HL-60 (cell line): ENCODE data around the gene JARID2.

Experiments
- GABPA ChIP-seq: IDR thresholded peaks from 2 replicates; pipeline ENCODE4 v1.6.1; 2012; ENCODE audit warnings: low read depth
- POLR2AphosphoS5 ChIP-seq: IDR thresholded peaks from 2 replicates; pipeline ENCODE4 v1.6.1; 2012; ENCODE audit warnings: low read depth
- SPI1 ChIP-seq: IDR thresholded peaks from 2 replicates; pipeline ENCODE4 v1.6.1; 2012; ENCODE audit warnings: low read depth, mild to moderate bottlenecking, borderline replicate concordance
- TF ChIP-seq, protein P1 (sequence below): IDR thresholded peaks from one replicate; pipeline ENCODE4 v1.5.1; 2011; ENCODE audit warnings: low read length, control low read depth, inconsistent platforms; ENCODE audit not compliant: insufficient read depth
- TF ChIP-seq, protein P2 (sequence below): IDR thresholded peaks from 2 replicates; pipeline ENCODE4 v1.6.1; 2012; ENCODE audit warnings: low read depth; ENCODE audit not compliant: insufficient replicate concordance

DNA sequence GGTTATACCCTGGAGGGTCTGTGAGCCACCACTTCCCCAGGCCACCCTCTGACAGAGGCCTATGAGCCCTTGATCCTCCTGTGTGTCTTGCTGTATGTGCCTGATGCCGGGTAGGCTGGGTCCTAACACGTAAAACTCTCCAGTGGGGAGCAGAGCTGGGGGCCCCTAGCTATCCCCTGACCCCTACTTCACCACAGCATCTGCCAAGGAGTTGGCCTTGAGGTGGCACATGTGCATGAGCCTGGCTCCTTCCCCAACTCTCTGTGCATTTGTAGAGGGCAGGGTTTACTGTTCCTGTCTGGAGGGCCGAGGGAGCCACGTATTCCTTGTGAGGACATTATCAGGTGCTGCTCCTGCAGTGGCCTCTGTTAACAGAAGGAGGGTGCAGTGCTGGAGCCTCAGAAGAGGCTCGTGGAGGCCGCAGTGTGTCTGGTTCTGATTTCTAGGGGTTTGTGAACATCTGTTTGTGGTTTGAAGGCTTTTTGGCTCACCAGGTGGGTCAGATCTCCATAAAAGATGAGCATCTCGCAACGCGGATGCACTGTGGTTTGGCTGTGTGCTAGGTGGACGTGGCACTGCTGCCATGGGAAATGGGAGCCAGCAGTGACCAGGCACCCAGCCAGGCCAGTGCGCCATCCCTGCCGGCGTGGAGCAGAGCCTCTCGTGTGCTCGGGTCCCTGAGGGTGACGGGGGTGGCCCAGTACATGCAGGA, 264.8 kb downstream of the JARID2 start:
- TF ChIP-seq GABPA (no peak), POLR2AphosphoS5 (no peak), SPI1 (no peak)
- TF ChIP-seq, protein P1, sequence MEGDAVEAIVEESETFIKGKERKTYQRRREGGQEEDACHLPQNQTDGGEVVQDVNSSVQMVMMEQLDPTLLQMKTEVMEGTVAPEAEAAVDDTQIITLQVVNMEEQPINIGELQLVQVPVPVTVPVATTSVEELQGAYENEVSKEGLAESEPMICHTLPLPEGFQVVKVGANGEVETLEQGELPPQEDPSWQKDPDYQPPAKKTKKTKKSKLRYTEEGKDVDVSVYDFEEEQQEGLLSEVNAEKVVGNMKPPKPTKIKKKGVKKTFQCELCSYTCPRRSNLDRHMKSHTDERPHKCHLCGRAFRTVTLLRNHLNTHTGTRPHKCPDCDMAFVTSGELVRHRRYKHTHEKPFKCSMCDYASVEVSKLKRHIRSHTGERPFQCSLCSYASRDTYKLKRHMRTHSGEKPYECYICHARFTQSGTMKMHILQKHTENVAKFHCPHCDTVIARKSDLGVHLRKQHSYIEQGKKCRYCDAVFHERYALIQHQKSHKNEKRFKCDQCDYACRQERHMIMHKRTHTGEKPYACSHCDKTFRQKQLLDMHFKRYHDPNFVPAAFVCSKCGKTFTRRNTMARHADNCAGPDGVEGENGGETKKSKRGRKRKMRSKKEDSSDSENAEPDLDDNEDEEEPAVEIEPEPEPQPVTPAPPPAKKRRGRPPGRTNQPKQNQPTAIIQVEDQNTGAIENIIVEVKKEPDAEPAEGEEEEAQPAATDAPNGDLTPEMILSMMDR: no peak
- TF ChIP-seq, protein P2, sequence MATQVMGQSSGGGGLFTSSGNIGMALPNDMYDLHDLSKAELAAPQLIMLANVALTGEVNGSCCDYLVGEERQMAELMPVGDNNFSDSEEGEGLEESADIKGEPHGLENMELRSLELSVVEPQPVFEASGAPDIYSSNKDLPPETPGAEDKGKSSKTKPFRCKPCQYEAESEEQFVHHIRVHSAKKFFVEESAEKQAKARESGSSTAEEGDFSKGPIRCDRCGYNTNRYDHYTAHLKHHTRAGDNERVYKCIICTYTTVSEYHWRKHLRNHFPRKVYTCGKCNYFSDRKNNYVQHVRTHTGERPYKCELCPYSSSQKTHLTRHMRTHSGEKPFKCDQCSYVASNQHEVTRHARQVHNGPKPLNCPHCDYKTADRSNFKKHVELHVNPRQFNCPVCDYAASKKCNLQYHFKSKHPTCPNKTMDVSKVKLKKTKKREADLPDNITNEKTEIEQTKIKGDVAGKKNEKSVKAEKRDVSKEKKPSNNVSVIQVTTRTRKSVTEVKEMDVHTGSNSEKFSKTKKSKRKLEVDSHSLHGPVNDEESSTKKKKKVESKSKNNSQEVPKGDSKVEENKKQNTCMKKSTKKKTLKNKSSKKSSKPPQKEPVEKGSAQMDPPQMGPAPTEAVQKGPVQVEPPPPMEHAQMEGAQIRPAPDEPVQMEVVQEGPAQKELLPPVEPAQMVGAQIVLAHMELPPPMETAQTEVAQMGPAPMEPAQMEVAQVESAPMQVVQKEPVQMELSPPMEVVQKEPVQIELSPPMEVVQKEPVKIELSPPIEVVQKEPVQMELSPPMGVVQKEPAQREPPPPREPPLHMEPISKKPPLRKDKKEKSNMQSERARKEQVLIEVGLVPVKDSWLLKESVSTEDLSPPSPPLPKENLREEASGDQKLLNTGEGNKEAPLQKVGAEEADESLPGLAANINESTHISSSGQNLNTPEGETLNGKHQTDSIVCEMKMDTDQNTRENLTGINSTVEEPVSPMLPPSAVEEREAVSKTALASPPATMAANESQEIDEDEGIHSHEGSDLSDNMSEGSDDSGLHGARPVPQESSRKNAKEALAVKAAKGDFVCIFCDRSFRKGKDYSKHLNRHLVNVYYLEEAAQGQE: no peak
